H9 (cell line): ENCODE data around the gene HDLBP. TPM values are rescaled to one million over a fixed set of nuclear protein-coding genes. Genes with fewer than 3 reads are reported as not detected.

Source experiments
- DNase-seq: peaks from one replicate; pipeline ENCODE4 v3.0.0-alpha.2; 2017
- H2AFZ ChIP-seq: one replicate; pipeline ENCODE4 v1.6.1; 2013; ENCODE audit warnings: mild to moderate bottlenecking, low read length, control low read depth, moderate library complexity
- H2AK5ac ChIP-seq: 2 replicates; pipeline ENCODE4 v1.6.1; 2013; ENCODE audit warnings: low read length, control low read depth, mixed read lengths; ENCODE audit not compliant: insufficient read length
- H2BK120ac ChIP-seq: one replicate; pipeline ENCODE4 v1.6.1; 2013; ENCODE audit warnings: low read depth, mild to moderate bottlenecking, low read length, control low read depth, inconsistent platforms; ENCODE audit not compliant: poor library complexity, severe bottlenecking
- H2BK12ac ChIP-seq: 2 replicates; pipeline ENCODE4 v1.6.1; 2013; ENCODE audit warnings: low read length, control low read depth, mixed read lengths, low read depth; ENCODE audit not compliant: insufficient read length
- H2BK15ac ChIP-seq: 2 replicates; pipeline ENCODE4 v1.6.1; 2013; ENCODE audit warnings: low read depth, low read length, control low read depth
- H2BK20ac ChIP-seq: one replicate; pipeline ENCODE4 v1.6.1; 2013; ENCODE audit warnings: low read depth, mild to moderate bottlenecking, low read length, control low read depth, inconsistent platforms; ENCODE audit not compliant: poor library complexity, severe bottlenecking
- H2BK5ac ChIP-seq: 2 replicates; pipeline ENCODE4 v1.6.1; 2013; ENCODE audit warnings: low read length, control low read depth, mixed read lengths; ENCODE audit not compliant: insufficient read length
- H3K14ac ChIP-seq: 2 replicates; pipeline ENCODE4 v1.6.1; 2013; ENCODE audit warnings: low read length, control low read depth; ENCODE audit not compliant: insufficient read depth
- H3K18ac ChIP-seq: 2 replicates; pipeline ENCODE4 v1.6.1; 2013; ENCODE audit warnings: low read depth, mild to moderate bottlenecking, mixed read lengths, low read length, control low read depth; ENCODE audit not compliant: insufficient read length
- H3K23ac ChIP-seq: 2 replicates; pipeline ENCODE4 v1.6.1; 2013; ENCODE audit warnings: low read length, control low read depth, mixed read lengths, low read depth; ENCODE audit not compliant: insufficient read length
- H3K23me2 ChIP-seq: 2 replicates; pipeline ENCODE4 v1.6.1; 2013; ENCODE audit warnings: low read depth, mild to moderate bottlenecking, mixed read lengths, low read length, control low read depth; ENCODE audit not compliant: insufficient read length, poor library complexity, severe bottlenecking
- H3K27ac ChIP-seq: 2 replicates; pipeline ENCODE4 v1.5.1; 2013; ENCODE audit warnings: low read length, control low read depth, mixed read lengths, low read depth; ENCODE audit not compliant: insufficient read length
- H3K27me3 ChIP-seq: 2 replicates; pipeline ENCODE4 v1.6.1; 2013; ENCODE audit warnings: low read length, control low read depth, inconsistent platforms; ENCODE audit not compliant: insufficient read depth
- H3K4ac ChIP-seq: 2 replicates; pipeline ENCODE4 v1.6.1; 2013; ENCODE audit warnings: low read depth, mild to moderate bottlenecking, control low read depth, inconsistent platforms, low read length, moderate library complexity
- H3K4me1 ChIP-seq: 2 replicates; pipeline ENCODE4 v1.6.1; 2013; ENCODE audit warnings: low read length, control low read depth, inconsistent platforms; ENCODE audit not compliant: insufficient read depth
- H3K4me2 ChIP-seq: 2 replicates; pipeline ENCODE4 v1.6.1; 2013; ENCODE audit warnings: low read length, control low read depth, mixed read lengths; ENCODE audit not compliant: insufficient read length, insufficient read depth
- H3K56ac ChIP-seq: 2 replicates; pipeline ENCODE4 v1.6.1; 2013; ENCODE audit warnings: low read depth, mild to moderate bottlenecking, mixed read lengths, low read length, control low read depth; ENCODE audit not compliant: insufficient read length
- H3K79me1 ChIP-seq: 2 replicates; pipeline ENCODE4 v1.6.1; 2013; ENCODE audit warnings: low read depth, mild to moderate bottlenecking, moderate library complexity, low read length, control low read depth, inconsistent platforms; ENCODE audit not compliant: insufficient read depth, poor library complexity, severe bottlenecking
- H3K79me2 ChIP-seq: 2 replicates; pipeline ENCODE4 v1.6.1; 2013; ENCODE audit warnings: low read length, control low read depth, inconsistent platforms; ENCODE audit not compliant: insufficient read depth
- H3K9ac ChIP-seq: 2 replicates; pipeline ENCODE4 v1.6.1; 2013; ENCODE audit warnings: low read length, control low read depth, mixed read lengths; ENCODE audit not compliant: insufficient read length; ENCODE audit errors: extremely low read depth
- H3K9me3 ChIP-seq: one replicate; pipeline ENCODE4 v1.6.1; 2013; ENCODE audit warnings: low read depth, low read length, inconsistent platforms; ENCODE audit not compliant: control insufficient read depth
- H3T11ph ChIP-seq: one replicate; pipeline ENCODE4 v1.6.1; 2013; ENCODE audit warnings: mild to moderate bottlenecking, low read length, control low read depth, inconsistent platforms
- H4K20me1 ChIP-seq: one replicate; pipeline ENCODE4 v1.6.1; 2013; ENCODE audit not compliant: control insufficient read depth, insufficient read length, insufficient read depth
- H4K5ac ChIP-seq: 2 replicates; pipeline ENCODE4 v1.6.1; 2013; ENCODE audit warnings: low read depth, mild to moderate bottlenecking, mixed read lengths, low read length, control low read depth; ENCODE audit not compliant: insufficient read length
- H4K8ac ChIP-seq: replicated peaks from 2 replicates; pipeline ENCODE4 v1.6.1; 2013; ENCODE audit warnings: low read length, control low read depth, mixed read lengths, low read depth; ENCODE audit not compliant: insufficient read length
- H4K91ac ChIP-seq: 2 replicates; pipeline ENCODE4 v1.6.1; 2013; ENCODE audit warnings: low read depth, mild to moderate bottlenecking, moderate library complexity, mixed read lengths, low read length, control low read depth; ENCODE audit not compliant: insufficient read length
- H3K27ac Mint-ChIP-seq, 3 experiments: 2 replicates in 2 of 3; 3 replicates in 1 of 3; pipeline ENCODE4 v1.8.0; 2020 to 2021; ENCODE audit warnings: mixed read lengths in 3 of 3, mild to moderate bottlenecking in 1 of 3, moderate library complexity in 1 of 3
- H3K27me3 Mint-ChIP-seq: 2 replicates; pipeline ENCODE4 v1.8.0; 2021; ENCODE audit warnings: low read depth, mild to moderate bottlenecking, moderate library complexity, mixed read lengths
- H3K36me3 Mint-ChIP-seq, 3 experiments: 2 replicates in 2 of 3; 3 replicates in 1 of 3; pipeline ENCODE4 v1.8.0; 2020 to 2021; ENCODE audit warnings: low read depth in 3 of 3, mixed read lengths in 3 of 3; ENCODE audit not compliant: insufficient read depth in 1 of 3
- H3K4me1 Mint-ChIP-seq, 2 experiments: 2 replicates each; pipeline ENCODE4 v1.8.0; 2020; ENCODE audit warnings: mixed read lengths in 2 of 2
- H3K4me3 Mint-ChIP-seq, 2 experiments: 2 replicates in 1 of 2; 3 replicates in 1 of 2; pipeline ENCODE4 v1.8.0; 2020 to 2021; ENCODE audit warnings: mild to moderate bottlenecking in 2 of 2, mixed read lengths in 2 of 2, moderate library complexity in 1 of 2
- H3K9me3 Mint-ChIP-seq, 2 experiments: 2 replicates in 1 of 2; 3 replicates in 1 of 2; pipeline ENCODE4 v1.8.0; 2020; ENCODE audit warnings: mild to moderate bottlenecking in 2 of 2, mixed read lengths in 2 of 2, moderate library complexity in 1 of 2
- WGBS: extraction: QIAGEN DNeasy Blood & Tissue Kit; methylation state at CpG from one replicate; pipeline ENCODE4 v1.1.7; 2013; ENCODE audit warnings: missing lambda C conversion rate, low lambda C conversion rate, mixed read lengths; ENCODE audit not compliant: insufficient read length; ENCODE audit errors: extremely low coverage; 5-methylcytosine and 5-hydroxymethylcytosine counted together
- total RNA-seq: library from RNA; stranded (reverse); gene quantifications from 2 replicates; pipeline ENCODE4 v1.2.1, GENCODE V29; 2021
- TF ChIP-seq, protein P1 (sequence below): fragments of 200-600 bp; sonication (generic); conservative IDR thresholded peaks from 3 replicates; pipeline ENCODE4 v1.8.0; 2021; ENCODE audit warnings: antibody characterized with exemption, mild to moderate bottlenecking

The HDLBP gene
- total RNA-seq, 1 experiment from 2014 or later, result 364 TPM

DNA sequence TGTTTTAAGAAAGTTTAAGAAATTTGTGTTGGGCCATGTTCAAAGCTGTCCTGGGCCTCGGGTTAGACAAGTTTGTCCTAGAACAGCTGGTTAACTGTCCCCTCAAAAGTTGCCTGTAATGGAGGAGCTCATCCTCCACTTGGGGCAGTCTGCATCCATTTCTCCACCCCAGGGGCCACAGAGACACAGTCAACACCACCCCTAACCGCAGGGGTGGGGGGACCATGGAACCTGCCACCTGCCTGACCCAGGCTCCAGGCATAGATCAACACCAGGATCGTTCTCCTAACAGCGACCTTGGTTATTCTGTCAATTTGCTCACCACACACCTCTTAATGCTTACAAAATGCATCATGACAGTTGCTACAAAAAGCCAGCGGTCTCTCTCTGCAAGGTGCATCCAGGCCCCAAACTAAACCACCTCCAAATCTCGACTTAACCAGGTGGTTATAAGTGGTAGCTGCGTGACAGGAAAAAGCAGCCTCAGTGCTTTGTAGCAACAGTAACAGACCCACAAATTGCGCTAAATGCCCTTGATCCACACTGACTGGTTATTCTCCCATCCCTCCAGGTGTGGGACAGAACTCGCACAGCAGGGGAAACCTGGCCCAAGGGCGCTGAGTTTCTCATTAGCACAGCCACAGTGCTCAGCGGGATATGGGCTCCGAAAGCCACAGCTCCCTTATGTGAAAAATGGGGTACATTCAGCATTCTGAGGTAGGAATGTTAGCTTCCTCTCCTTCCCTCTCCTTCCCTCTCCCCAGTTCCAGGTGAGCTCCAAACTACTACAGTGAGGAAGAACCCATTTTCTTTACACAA, 48.0 kb downstream of the HDLBP start:
- Histone ChIP-seq H3K18ac (no peak overlapping the region), H3K4ac (no peak overlapping the region), H3K9ac (no peak overlapping the region), H2AK5ac (no peak overlapping the region), H4K91ac (no peak overlapping the region), H3K27me3 (no peaks in the 10 kb centered on the region), H2BK15ac (no peak overlapping the region), H4K20me1 (peaks cover 2% of the 10 kb centered on the region), H3T11ph (no peak overlapping the region), H3K23me2 (peaks cover 3% of the 10 kb centered on the region), H4K5ac (no peak overlapping the region), H3K79me1 (peaks cover 8% of the 10 kb centered on the region), H3K4me1 (no peaks in the 10 kb centered on the region; the same call in 1 of the 2 replicates), H3K27ac (no peak overlapping the region), H3K23ac (no peak overlapping the region), H3K4me2 (no peak overlapping the region), H3K79me2 (peaks cover 15% of the 10 kb centered on the region; the same call in 1 of the 2 replicates), H2BK120ac (no peak overlapping the region), H3K56ac (no peak overlapping the region), H2BK5ac (no peak overlapping the region), H2BK12ac (no peak overlapping the region), H2BK20ac (no peak overlapping the region), H3K14ac (no peak overlapping the region), H2AFZ (no peak overlapping the region), H4K8ac (no peak overlapping the region), H3K9me3 (no peaks in the 10 kb centered on the region)
- no CpG with 5 or more reads among the region's 12 CpGs for WGBS
- TF ChIP-seq, protein P1, sequence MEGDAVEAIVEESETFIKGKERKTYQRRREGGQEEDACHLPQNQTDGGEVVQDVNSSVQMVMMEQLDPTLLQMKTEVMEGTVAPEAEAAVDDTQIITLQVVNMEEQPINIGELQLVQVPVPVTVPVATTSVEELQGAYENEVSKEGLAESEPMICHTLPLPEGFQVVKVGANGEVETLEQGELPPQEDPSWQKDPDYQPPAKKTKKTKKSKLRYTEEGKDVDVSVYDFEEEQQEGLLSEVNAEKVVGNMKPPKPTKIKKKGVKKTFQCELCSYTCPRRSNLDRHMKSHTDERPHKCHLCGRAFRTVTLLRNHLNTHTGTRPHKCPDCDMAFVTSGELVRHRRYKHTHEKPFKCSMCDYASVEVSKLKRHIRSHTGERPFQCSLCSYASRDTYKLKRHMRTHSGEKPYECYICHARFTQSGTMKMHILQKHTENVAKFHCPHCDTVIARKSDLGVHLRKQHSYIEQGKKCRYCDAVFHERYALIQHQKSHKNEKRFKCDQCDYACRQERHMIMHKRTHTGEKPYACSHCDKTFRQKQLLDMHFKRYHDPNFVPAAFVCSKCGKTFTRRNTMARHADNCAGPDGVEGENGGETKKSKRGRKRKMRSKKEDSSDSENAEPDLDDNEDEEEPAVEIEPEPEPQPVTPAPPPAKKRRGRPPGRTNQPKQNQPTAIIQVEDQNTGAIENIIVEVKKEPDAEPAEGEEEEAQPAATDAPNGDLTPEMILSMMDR, result 0 out of 3 replicates have a peak, but pooled peaks have one; percentile 9
- Mint-ChIP-seq H3K4me1 (peaks cover 24 to 36% of the 10 kb centered on the region in 2 experiments), H3K27me3 (no peaks in the 10 kb centered on the region), H3K4me3 (no peak overlapping the region), H3K27ac (peak overlapping the region; percentile 49 to 70 (median 52); a peak in 5 of 7 replicates), H3K9me3 (no peaks in the 10 kb centered on the region), H3K36me3 (peaks cover 38 to 58% (median 44%) of the 10 kb centered on the region in 3 experiments; a peak in 6 of 7 replicates)
- DNase-seq, result peak; percentile 22
